Glomerular visceral epithelial cell (primary cell): Measurements from ENCODE around the gene KCNT2.

Experiments used
- DNase-seq: peaks from one replicate; pipeline ENCODE4 v3.0.0-alpha.2; 2016; ENCODE audit errors: extremely low spot score

The KCNT2 gene

GRCh38 chr1:196205882-196206281 lies 402.4 kb downstream of the KCNT2 start:
- no peak for DNase-seq

GRCh38 chr1:196196486-196196885 lies 411.8 kb downstream of the KCNT2 start:
- no peak for DNase-seq

- peak; percentile 2 for DNase-seq
These were observed 414.2 kb downstream of the KCNT2 start for GRCh38 chr1:196193896-196194559.

GRCh38 chr1:196183941-196184340 lies 424.3 kb downstream of the KCNT2 start:
- no peak for DNase-seq

- no peak for DNase-seq
These were observed 426.7 kb downstream of the KCNT2 start for GRCh38 chr1:196181594-196181878.

- DNase-seq: peak; percentile 79
These were observed 427.2 kb downstream of the KCNT2 start for GRCh38 chr1:196180847-196181593.

- DNase-seq: no peak
These were observed 430.1 kb downstream of the KCNT2 start for GRCh38 chr1:196178083-196178635.
